Superior temporal gyrus (tissue), 1 donor: ENCODE results near the gene ITGB7.
A peak's percentile ranks its signal among the peaks of the same experiment; 100 is the strongest.
"Not testable (repeated sequence)": the region's sequence is repeated elsewhere in the genome, so short reads cannot be mapped to it uniquely, and the experiment has no call there.

ENCODE experiments used
- DNase-seq: peaks from one replicate; pipeline ENCODE4 v3.0.0-alpha.2; 2016; ENCODE audit errors: extremely low spot score

Gene ITGB7

GRCh38 chr12:53217051-53217930 is 10.2 kb upstream of the ITGB7 start:
- DNase-seq: no peak

GRCh38 chr12:53215497-53215896 is 8.4 kb upstream of the ITGB7 start:
- DNase-seq: no peak

- no peak for DNase-seq
Measured at GRCh38 chr12:53214687-53215455, 7.8 kb upstream of the ITGB7 start.

GRCh38 chr12:53214221-53214620 is 7.2 kb upstream of the ITGB7 start:
- DNase-seq: no peak

- peak; percentile 87 for DNase-seq
Measured at GRCh38 chr12:53213348-53213747, 6.3 kb upstream of the ITGB7 start.

- no peak for DNase-seq
Measured at GRCh38 chr12:53212931-53213330, 5.9 kb upstream of the ITGB7 start.

- DNase-seq: no peak
Measured at GRCh38 chr12:53211476-53212381, 4.7 kb upstream of the ITGB7 start.

- DNase-seq: no peak
Measured at GRCh38 chr12:53210843-53211242, 3.8 kb upstream of the ITGB7 start.

- no peak for DNase-seq
Measured at GRCh38 chr12:53208877-53209463, 1.9 kb upstream of the ITGB7 start.

- DNase-seq: no peak
Measured at GRCh38 chr12:53208435-53208834, 1.4 kb upstream of the ITGB7 start.

- no peak for DNase-seq
Measured at GRCh38 chr12:53205747-53206419, 1.2 kb downstream of the ITGB7 start.

- DNase-seq: no peak
Measured at GRCh38 chr12:53204351-53204750, 2.7 kb downstream of the ITGB7 start.

GRCh38 chr12:53202316-53202715 is 4.7 kb downstream of the ITGB7 start:
- DNase-seq: not testable (repeated sequence)

- DNase-seq: no peak
Measured at GRCh38 chr12:53201639-53202038, 5.4 kb downstream of the ITGB7 start.

- no peak for DNase-seq
Measured at GRCh38 chr12:53201177-53201541, 5.9 kb downstream of the ITGB7 start.

GRCh38 chr12:53200458-53201176 is 6.4 kb downstream of the ITGB7 start:
- DNase-seq: no peak

- DNase-seq: no peak
Measured at GRCh38 chr12:53200107-53200457, 7.0 kb downstream of the ITGB7 start.

- no peak for DNase-seq
Measured at GRCh38 chr12:53199700-53200099, 7.4 kb downstream of the ITGB7 start.

- no peak for DNase-seq
Measured at GRCh38 chr12:53198486-53199110, 8.5 kb downstream of the ITGB7 start.
